HT-29 (cell line): ENCODE data around the gene CHID1. TPM values are rescaled to one million over a fixed set of nuclear protein-coding genes. Genes with fewer than 3 reads are reported as not detected.

Source experiments
- DNase-seq: peaks from one replicate; pipeline ENCODE4 v3.0.0-alpha.2; 2015; ENCODE audit warnings: low spot score
- total RNA-seq: library from RNA; depleted of rRNA; stranded (reverse); fragments of >200 nt; shearing (Covaris generic); gene quantifications from 2 replicates; pipeline ENCODE4 v1.2.3, GENCODE V29; 2014

The CHID1 gene
- total RNA-seq, 1 experiment from 2014 or later: 68.2 TPM

DNA sequence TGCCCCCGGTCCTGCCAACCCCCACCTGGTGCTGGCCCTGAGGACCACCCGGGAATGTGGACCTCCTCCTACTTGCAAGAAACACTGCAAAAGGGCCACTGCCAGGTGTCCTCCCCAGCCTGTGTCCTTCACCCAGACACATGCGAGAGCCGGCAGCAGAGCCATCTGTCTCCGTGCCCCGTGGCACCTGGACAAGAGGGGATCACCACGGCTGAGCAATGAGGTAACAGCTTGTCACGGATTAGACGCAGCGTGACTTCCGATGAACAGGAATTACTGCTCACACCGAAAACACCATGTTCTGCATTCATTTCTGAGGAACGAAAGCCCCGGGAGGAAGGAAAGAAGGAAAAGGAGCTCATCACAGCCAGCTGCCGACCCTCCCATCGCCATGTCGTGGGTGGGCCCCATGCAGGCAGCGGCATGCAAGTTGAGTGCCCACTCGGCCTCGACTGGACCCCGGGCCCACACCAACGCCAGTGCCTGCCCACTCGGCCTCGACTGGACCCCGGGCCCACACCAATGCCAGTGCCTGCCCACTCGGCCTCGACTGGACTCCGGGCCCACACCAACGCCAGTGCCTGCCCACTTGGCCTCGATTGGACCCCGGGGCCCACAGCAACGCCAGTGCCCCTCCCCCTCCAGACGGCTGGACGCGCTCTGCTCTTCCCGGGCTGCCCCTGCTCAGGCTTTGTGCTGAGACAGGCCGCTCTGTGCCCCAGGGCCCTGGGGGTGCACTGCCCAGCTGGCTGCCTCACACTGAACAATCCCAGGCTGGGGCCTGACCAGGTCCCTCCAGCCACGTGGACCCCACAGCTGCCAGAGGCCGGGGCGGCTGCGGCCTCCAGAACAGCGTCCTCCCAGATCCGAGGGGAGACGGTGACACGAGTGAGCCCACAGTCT, 22.0 kb downstream of the CHID1 start:
- DNase-seq: no peak

DNA sequence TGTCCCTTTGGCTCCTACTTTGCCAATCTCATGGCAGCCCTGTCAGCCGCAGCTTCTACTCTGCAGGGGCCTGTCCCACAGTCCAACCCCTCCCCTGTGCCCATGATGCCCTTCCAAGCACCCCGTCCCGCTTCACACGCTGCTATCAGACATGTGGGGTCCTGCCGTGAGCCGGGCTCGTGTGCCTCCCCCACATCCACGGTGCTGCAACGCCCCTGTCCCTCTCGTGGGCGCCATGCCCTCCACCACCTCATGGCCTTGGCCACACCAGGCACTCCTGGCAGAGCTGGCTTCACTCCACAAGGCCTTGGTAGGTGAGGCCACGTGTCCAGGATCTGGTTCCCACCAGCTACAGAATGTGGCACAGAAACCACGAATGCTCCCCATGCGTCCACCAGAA, 23.0 kb downstream of the CHID1 start:
- no peak for DNase-seq

GRCh38 chr11:886568-886967, 24.0 kb downstream of the CHID1 start:
- no peak for DNase-seq

DNA sequence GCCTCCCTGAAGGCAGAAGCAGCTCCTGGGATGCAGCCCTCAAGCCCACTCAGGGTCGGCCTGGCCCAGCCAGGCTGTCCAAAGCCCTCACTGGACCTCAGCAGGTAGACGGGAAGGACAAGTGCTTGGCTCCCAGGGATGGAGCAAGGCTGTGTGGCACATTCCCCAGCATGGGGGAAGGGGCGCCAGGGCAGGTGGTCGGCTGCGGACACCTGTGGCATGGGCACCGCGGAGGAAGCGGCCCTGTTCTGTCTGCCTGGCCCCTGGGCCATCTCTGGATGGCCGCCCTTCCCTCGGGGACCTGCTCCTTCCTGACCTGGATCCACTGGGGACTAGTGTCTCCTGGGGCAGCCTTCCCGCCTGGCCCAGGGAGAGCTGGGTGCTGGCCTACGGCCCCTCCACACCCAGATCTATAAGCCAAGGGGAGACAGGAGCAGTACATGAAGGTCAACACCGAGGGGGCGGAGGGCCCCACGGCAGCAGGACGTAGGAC, 26.0 kb downstream of the CHID1 start:
- DNase-seq: no peak

DNA sequence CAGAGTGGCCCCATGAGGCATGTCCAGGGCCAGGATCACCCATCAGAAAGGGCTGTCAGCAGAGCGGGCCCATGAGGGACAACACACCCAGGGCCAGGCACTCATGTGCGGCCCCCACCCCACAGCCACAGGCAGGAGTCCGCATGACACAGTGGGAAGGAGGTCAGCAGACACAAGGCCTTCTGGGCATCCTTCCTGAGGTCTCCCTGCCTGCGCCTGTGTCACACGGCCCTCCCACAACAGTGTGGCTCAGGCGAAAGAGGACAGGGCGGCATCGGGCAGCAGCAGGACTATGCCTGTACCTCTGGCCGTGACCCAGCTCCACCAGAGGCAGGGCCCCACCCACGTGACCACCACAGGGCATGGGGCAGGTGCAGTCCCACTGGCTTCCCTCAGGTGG, 27.1 kb downstream of the CHID1 start:
- no peak for DNase-seq

DNA sequence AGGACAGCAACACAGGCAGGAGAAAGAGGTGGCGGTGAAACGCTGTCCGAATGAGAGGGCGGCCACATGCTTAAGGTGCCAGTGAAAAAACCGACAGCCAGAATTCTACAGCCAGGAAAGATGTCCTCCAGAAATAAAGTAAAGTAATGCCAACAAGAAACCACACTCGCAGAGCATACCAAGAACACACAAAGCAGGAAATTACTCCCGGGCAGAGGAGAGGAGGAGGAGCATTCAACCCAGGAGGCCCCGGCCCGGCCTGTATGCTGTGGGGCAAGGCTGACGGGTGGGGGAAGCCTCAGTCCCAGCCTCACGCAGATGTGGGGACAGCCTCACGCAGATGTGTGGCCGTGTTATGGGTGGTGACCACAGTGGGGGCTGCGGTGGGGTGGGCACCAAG, 28.0 kb downstream of the CHID1 start:
- DNase-seq: no peak

- DNase-seq: no peak
Observed at GRCh38 chr11:880447-880846, 30.2 kb downstream of the CHID1 start.

DNA sequence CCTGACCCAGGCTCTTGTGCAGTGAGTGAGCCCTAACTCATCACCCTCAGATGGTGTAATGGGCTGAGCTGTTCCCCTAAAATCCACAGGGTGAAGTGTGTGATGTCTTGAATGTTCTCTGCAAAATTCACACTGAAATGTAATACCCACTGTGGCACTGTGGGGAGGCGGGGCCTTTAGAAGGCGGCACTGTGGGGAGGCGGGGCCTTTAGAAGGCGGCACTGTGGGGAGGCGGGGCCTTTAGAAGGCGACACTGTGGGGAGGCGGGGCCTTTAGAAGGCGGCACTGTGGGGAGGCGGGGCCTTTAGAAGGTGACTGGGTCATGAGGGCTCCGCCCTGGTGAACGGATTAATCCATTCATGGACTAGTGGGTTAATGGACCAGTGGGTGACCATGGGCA, 33.0 kb downstream of the CHID1 start:
- peak; percentile 86 for DNase-seq

DNA sequence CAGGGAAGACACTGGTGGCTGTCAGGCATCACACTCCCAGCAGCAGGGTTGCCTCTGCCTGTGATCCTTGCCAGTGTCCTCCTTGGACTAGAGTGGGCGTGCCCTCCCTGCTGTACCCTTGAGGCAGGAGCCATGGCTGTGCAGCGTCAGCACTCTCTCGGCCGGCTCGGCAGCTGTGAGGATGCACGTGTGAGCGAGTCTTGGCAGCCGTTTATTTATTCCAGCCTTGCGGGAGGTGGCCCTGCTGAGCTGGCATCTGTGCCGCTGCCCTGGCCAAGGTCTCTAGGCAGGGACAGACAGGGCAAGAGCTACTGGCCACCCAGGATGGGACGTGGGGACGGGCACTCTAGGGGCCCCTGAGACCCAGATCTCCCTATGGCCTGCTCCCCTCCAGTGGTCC, 34.1 kb downstream of the CHID1 start:
- DNase-seq: no peak

DNA sequence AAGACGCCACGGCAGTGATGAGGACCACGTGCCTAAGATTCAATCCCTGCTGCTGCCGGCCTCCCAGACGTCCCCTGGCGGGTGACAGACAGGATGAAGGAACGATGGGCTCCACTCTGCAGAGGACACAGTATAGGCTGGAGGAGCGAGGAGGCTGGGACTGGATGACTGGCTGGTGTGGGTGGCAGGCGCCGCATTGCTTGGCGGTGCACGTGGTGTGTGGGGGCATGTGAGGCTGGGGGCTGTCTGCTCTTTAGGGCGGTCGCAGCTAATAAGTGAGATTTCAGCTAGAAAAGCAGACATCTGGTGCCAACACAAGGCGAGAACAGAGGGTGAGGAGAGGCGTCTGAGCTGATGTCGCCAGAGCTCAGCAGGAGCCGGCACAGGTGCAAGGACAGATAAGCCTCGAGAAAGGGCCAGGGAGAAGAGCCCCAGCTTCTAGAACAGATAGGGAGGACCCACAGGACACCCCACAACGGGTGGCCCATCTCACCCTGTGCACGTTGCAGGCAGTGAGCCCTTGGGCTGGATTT, 34.8 kb downstream of the CHID1 start:
- DNase-seq: no peak

DNA sequence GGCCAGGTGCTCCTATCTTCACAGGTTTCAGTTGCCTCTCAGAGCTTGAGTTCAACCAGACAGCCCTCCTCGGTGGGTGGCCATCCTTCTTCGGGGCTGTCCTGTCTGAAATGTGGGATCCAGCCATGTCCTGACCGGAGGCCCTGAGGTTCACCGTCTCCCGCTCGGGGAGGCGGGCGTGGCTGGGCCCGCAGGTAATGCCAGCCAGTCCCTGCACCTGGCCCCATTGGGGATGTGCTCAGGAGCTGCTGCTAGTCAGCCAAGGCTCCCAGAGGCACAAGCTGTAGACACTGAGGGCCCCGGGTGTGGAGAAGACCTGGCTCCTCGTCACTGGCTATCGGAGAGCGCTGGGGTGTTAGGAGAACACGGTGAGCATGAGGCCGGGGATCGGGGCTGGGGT, 35.4 kb downstream of the CHID1 start:
- no peak for DNase-seq

GRCh38 chr11:873706-874105, 36.9 kb downstream of the CHID1 start:
- DNase-seq: no peak

GRCh38 chr11:872799-873198, 37.8 kb downstream of the CHID1 start:
- DNase-seq: no peak

- DNase-seq: no peak
Observed at GRCh38 chr11:871472-871871, 39.1 kb downstream of the CHID1 start.

DNA sequence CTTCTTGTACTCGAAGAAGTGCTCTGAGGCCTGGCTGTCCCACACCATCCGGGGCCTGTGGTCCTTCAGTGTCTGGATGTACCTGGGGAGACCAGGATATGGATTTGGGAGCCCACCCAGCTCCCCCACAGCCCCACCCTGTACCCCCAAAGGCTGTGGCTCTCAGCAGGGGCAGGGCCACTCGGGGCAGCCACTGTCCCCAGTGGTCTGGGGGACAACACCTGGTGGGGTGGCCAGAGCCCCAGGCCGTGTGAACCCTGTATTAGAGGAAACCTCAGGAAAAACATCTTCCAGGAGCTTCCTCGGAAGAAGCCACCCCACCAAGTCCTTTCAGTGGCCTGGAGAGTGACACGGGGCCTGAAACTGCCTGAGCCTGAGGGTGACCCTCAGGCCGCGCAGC, 40.2 kb downstream of the CHID1 start:
- DNase-seq: no peak

DNA sequence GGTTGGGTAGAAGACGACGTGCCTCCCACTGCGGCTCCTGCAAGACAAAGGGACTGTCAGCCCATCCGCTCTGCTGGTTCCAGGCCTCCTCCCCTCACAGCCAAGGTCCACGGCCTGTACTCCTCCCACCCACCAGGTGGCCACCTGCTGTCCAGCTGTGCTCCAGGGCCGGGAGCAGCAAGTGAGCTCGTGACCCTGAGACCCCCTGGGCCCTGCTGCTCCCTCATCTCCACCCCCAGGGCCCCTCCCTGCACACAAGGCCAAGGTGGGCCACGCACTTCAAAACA, 40.5 kb downstream of the CHID1 start:
- DNase-seq: no peak

GRCh38 chr11:869399-870126, 41.0 kb downstream of the CHID1 start:
- DNase-seq: no peak

GRCh38 chr11:868802-869201, 41.8 kb downstream of the CHID1 start:
- DNase-seq: no peak

- no peak for DNase-seq
Observed at GRCh38 chr11:868394-868793, 42.2 kb downstream of the CHID1 start.

- DNase-seq: no peak
Observed at GRCh38 chr11:867856-868358, 42.7 kb downstream of the CHID1 start.

- DNase-seq: no peak
Observed at GRCh38 chr11:866481-866880, 44.1 kb downstream of the CHID1 start.
